ENCODE results near the gene WWC1.

Gene WWC1

DNA sequence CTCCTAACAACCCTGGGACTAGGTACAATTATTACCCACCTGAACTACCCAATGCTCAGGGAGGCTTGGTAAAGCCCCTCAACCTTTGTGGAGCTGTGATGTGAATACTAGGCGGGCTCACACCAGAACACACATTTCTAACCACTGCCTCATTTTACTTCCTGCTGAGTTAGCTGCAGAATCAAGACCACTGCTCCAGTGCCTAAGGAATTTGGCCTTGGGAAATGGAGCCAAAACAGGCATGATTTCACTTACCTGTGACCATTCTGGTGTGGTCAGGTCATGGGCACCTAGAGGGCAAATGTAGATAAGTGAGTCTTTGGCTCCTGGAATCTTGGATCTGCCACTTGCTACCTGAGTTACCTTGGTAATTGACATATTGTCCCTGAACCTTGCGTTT is 5.2 kb downstream of the WWC1 start:
- H3K36me3 ChIP-seq (ENCODE audit: control insufficient read depth in 1 of 2, insufficient read depth in 2 of 2, low read depth in 1 of 2, low read length in 2 of 2) = no peaks in the 10 kb centered on the region
- H3K79me1 ChIP-seq (replicated peaks; ENCODE audit: low read length, poor library complexity, severe bottlenecking) = peaks cover 4% of the 10 kb centered on the region
- no peak overlapping the region for H2AK5ac ChIP-seq (ENCODE audit: low read length, severe bottlenecking)
- no peak overlapping the region for H4K91ac ChIP-seq (ENCODE audit: low read length)
- no peak overlapping the region for H4K8ac ChIP-seq (ENCODE audit: low read length)
- H3K4me1 ChIP-seq (ENCODE audit: control insufficient read depth, insufficient read depth, low read depth, low read length) = peaks cover 19% of the 10 kb centered on the region
- no peak overlapping the region for H2BK12ac ChIP-seq (ENCODE audit: low read length in 2 of 2)
- no peak overlapping the region for H3K9ac ChIP-seq (ENCODE audit: low read length)
- H3K23ac ChIP-seq (ENCODE audit: low read length in 2 of 2) = no peak overlapping the region
- H3K27me3 ChIP-seq (ENCODE audit: control insufficient read depth in 1 of 2, insufficient read depth in 1 of 2, low read length in 2 of 2) = peaks cover 0 to 4% of the 10 kb centered on the region in 2 experiments
- H2BK5ac ChIP-seq (ENCODE audit: low read depth, low read length, poor library complexity, severe bottlenecking) = no peak overlapping the region
- H3K9me3 ChIP-seq (ENCODE audit: control insufficient read depth, low read length) = no peaks in the 10 kb centered on the region
- 100% methylated on average over 2 of the region's 2 CpGs for WGBS
- H3K4ac ChIP-seq (ENCODE audit: low read depth in 1 of 2, low read length in 2 of 2) = no peak overlapping the region
- H2BK15ac ChIP-seq (ENCODE audit: low read depth, poor library complexity, severe bottlenecking) = no peak overlapping the region
- no peak overlapping the region for H3K4me3 ChIP-seq (ENCODE audit: insufficient read depth in 1 of 2, low read depth in 1 of 2, low read length in 2 of 2)
- H3K14ac ChIP-seq (ENCODE audit: low read length in 2 of 2) = no peak overlapping the region
- H2BK120ac ChIP-seq (ENCODE audit: low read depth, low read length) = no peak overlapping the region
- no peak overlapping the region for H3K18ac ChIP-seq (ENCODE audit: low read depth in 1 of 2, low read length in 2 of 2)
- no peak overlapping the region for H3K4me2 ChIP-seq (ENCODE audit: low read length, poor library complexity, severe bottlenecking)
- H3K27ac ChIP-seq (ENCODE audit: low read length, poor library complexity, severe bottlenecking) = no peak overlapping the region
- no peak overlapping the region for H2AFZ ChIP-seq (ENCODE audit: low read depth, low read length)
- DNase-seq = no peak

DNA sequence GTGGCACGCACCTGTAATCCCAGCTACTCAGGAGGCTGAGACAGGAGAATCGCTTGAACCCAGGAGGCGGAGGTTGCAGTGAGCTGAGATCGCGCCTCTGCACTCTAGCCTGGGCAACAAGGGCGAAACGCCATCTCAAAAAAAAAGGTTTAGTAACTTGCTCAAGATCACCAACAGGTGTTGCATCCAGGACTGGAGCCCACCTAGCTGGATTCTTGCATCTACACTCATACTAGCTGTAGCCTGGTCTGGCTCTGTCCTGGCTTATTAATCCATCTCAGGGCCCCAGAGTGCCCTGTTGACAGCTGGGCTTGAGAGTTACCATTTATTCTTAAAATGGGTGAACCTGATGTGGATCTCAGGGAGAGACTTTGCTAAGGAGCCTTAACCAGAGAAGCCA is 7.5 kb downstream of the WWC1 start:
- H3K4me2 ChIP-seq (ENCODE audit: low read length, poor library complexity, severe bottlenecking) = no peak overlapping the region
- WGBS = 97% methylated on average over 7 of the region's 7 CpGs

DNA sequence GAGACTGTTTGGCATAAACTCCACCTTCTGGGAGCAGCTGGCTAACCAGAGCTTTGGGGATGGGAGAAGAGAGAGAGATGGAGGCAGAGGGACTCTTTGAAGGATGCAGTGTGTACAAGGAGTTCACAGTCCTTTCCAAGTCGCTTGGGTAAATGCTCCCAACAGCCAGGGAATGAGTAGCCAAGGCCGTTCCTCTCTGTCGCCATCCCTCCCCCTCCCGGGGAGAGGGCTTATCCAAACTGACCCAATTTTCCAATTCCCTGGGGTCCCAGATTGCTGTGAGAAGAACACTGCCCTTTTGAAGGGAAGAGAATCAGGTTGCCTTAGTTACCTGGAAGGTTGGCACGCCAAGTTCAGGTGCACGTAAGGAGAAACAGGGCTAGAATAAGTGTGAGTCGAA is 7.9 kb downstream of the WWC1 start:
- Histone ChIP-seq H2BK120ac (ENCODE audit: low read depth, low read length) (no peak overlapping the region), H3K9ac (ENCODE audit: low read length) (no peak overlapping the region), H2BK5ac (ENCODE audit: low read depth, low read length, poor library complexity, severe bottlenecking) (no peak overlapping the region), H3K14ac (ENCODE audit: low read length in 2 of 2) (no peak overlapping the region), H2BK15ac (ENCODE audit: low read depth, poor library complexity, severe bottlenecking) (no peak overlapping the region), H2AK5ac (ENCODE audit: low read length, severe bottlenecking) (no peak overlapping the region), H3K18ac (ENCODE audit: low read depth in 1 of 2, low read length in 2 of 2) (no peak overlapping the region), H3K23ac (ENCODE audit: low read length in 2 of 2) (no peak overlapping the region), H2BK12ac (ENCODE audit: low read length in 2 of 2) (no peak overlapping the region), H3K27ac (ENCODE audit: low read length, poor library complexity, severe bottlenecking) (no peak overlapping the region), H3K4me3 (ENCODE audit: insufficient read depth in 1 of 2, low read depth in 1 of 2, low read length in 2 of 2) (no peak overlapping the region), H4K8ac (ENCODE audit: low read length) (no peak overlapping the region), H3K4me1 (ENCODE audit: control insufficient read depth, insufficient read depth, low read depth, low read length) (peaks cover 20% of the 10 kb centered on the region), H3K36me3 (ENCODE audit: control insufficient read depth in 1 of 2, insufficient read depth in 2 of 2, low read depth in 1 of 2, low read length in 2 of 2) (no peaks in the 10 kb centered on the region), H4K91ac (ENCODE audit: low read length) (no peak overlapping the region), H3K4ac (ENCODE audit: low read depth in 1 of 2, low read length in 2 of 2) (no peak overlapping the region), H3K9me3 (ENCODE audit: control insufficient read depth, low read length) (no peaks in the 10 kb centered on the region), H2AFZ (ENCODE audit: low read depth, low read length) (no peak overlapping the region), H3K27me3 (ENCODE audit: control insufficient read depth in 1 of 2, insufficient read depth in 1 of 2, low read length in 2 of 2) (no peaks in the 10 kb centered on the region), H3K4me2 (ENCODE audit: low read length, poor library complexity, severe bottlenecking) (no peak overlapping the region), H3K79me1 (replicated peaks; ENCODE audit: low read length, poor library complexity, severe bottlenecking) (peaks cover 7% of the 10 kb centered on the region)
- 89% methylated on average over 7 of the region's 7 CpGs for WGBS
- DNase-seq = no peak

More for the DNA sequence above, 7.5 kb downstream of the WWC1 start:
- Histone ChIP-seq H2AK5ac (ENCODE audit: low read length, severe bottlenecking) (no peak overlapping the region), H2BK120ac (ENCODE audit: low read depth, low read length) (no peak overlapping the region), H2BK12ac (ENCODE audit: low read length in 2 of 2) (no peak overlapping the region), H4K91ac (ENCODE audit: low read length) (no peak overlapping the region), H2AFZ (ENCODE audit: low read depth, low read length) (no peak overlapping the region), H3K36me3 (ENCODE audit: control insufficient read depth in 1 of 2, insufficient read depth in 2 of 2, low read depth in 1 of 2, low read length in 2 of 2) (no peaks in the 10 kb centered on the region), H3K9ac (ENCODE audit: low read length) (no peak overlapping the region), H3K14ac (ENCODE audit: low read length in 2 of 2) (no peak overlapping the region), H3K23ac (ENCODE audit: low read length in 2 of 2) (no peak overlapping the region), H3K79me1 (replicated peaks; ENCODE audit: low read length, poor library complexity, severe bottlenecking) (peaks cover 7% of the 10 kb centered on the region), H3K18ac (ENCODE audit: low read depth in 1 of 2, low read length in 2 of 2) (no peak overlapping the region), H3K4ac (ENCODE audit: low read depth in 1 of 2, low read length in 2 of 2) (no peak overlapping the region), H3K27ac (ENCODE audit: low read length, poor library complexity, severe bottlenecking) (no peak overlapping the region), H3K9me3 (ENCODE audit: control insufficient read depth, low read length) (no peaks in the 10 kb centered on the region), H3K4me3 (ENCODE audit: insufficient read depth in 1 of 2, low read depth in 1 of 2, low read length in 2 of 2) (no peak overlapping the region), H2BK15ac (ENCODE audit: low read depth, poor library complexity, severe bottlenecking) (no peak overlapping the region), H3K27me3 (ENCODE audit: control insufficient read depth in 1 of 2, insufficient read depth in 1 of 2, low read length in 2 of 2) (peaks cover 0 to 1% of the 10 kb centered on the region in 2 experiments), H2BK5ac (ENCODE audit: low read depth, low read length, poor library complexity, severe bottlenecking) (no peak overlapping the region), H4K8ac (ENCODE audit: low read length) (no peak overlapping the region), H3K4me1 (ENCODE audit: control insufficient read depth, insufficient read depth, low read depth, low read length) (peaks cover 20% of the 10 kb centered on the region)
- no peak for DNase-seq

DNA sequence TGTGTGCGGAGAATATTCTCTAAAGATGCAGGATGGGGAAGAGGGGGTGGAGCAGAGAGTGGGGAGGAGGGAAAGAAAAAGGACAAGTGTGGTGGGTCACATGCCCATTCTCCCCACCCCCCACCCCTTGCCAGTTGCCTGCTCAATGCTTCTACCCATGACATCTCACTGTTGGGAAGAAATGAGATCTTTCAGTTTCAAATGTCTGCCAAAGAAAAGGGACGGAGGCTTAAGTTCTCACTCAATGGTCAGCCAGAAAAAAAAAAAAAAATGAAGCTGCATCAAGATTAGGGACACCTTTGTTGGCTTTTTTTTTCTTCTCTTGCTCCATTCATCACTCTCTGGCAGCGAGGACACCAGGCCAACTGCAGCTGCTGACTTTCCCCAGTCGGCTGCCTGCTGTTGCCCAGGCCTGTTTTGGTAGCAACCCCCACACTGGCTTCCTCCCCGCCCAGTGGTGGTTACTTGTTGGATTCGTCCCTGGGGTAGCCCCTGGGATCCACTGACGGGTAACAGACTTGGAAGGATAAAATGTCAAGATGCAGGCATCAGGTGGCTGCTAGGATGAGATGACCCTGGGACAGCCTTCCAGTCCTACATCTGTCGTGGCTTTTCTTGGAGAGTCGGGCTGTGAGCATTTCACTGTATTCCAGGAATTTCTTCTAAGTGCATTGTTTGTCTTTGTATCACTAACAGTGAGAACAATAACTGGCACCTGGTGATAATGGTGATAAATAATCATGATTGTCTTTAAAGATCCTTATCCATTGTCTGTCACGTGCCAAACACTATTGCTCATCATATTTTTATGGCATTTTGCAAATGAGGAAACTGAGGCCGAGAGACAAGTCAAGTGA is 9.1 kb downstream of the WWC1 start:
- 61% methylated on average over 9 of the region's 11 CpGs for WGBS
- H3K9me3 ChIP-seq (ENCODE audit: control insufficient read depth, low read length) = no peaks in the 10 kb centered on the region
- H2BK5ac ChIP-seq (ENCODE audit: low read depth, low read length, poor library complexity, severe bottlenecking) = no peak overlapping the region
- H2BK12ac ChIP-seq (ENCODE audit: low read length in 2 of 2) = no peak overlapping the region
- H2AK5ac ChIP-seq (ENCODE audit: low read length, severe bottlenecking) = no peak overlapping the region
- no peak overlapping the region for H3K18ac ChIP-seq (ENCODE audit: low read depth in 1 of 2, low read length in 2 of 2)
- H3K14ac ChIP-seq (ENCODE audit: low read length in 2 of 2) = no peak overlapping the region
- no peak overlapping the region for H2AFZ ChIP-seq (ENCODE audit: low read depth, low read length)
- peaks cover 19% of the 10 kb centered on the region for H3K4me1 ChIP-seq (ENCODE audit: control insufficient read depth, insufficient read depth, low read depth, low read length)
- no peak overlapping the region for H4K8ac ChIP-seq (ENCODE audit: low read length)
- no peaks in the 10 kb centered on the region for H3K36me3 ChIP-seq (ENCODE audit: control insufficient read depth in 1 of 2, insufficient read depth in 2 of 2, low read depth in 1 of 2, low read length in 2 of 2)
- H3K4me3 ChIP-seq (ENCODE audit: insufficient read depth in 1 of 2, low read depth in 1 of 2, low read length in 2 of 2) = no peak overlapping the region
- H3K27ac ChIP-seq (ENCODE audit: low read length, poor library complexity, severe bottlenecking) = no peak overlapping the region
- no peak overlapping the region for H3K9ac ChIP-seq (ENCODE audit: low read length)
- H3K4ac ChIP-seq (ENCODE audit: low read depth in 1 of 2, low read length in 2 of 2) = no peak overlapping the region
- no peak overlapping the region for H2BK120ac ChIP-seq (ENCODE audit: low read depth, low read length)
- no peak overlapping the region for H3K23ac ChIP-seq (ENCODE audit: low read length in 2 of 2)
- no peak overlapping the region for H3K4me2 ChIP-seq (ENCODE audit: low read length, poor library complexity, severe bottlenecking)
- no peak overlapping the region for H2BK15ac ChIP-seq (ENCODE audit: low read depth, poor library complexity, severe bottlenecking)
- H3K79me1 ChIP-seq (replicated peaks; ENCODE audit: low read length, poor library complexity, severe bottlenecking) = peaks cover 7% of the 10 kb centered on the region
- H3K27me3 ChIP-seq (ENCODE audit: control insufficient read depth in 1 of 2, insufficient read depth in 1 of 2, low read length in 2 of 2) = no peaks in the 10 kb centered on the region
- no peak overlapping the region for H4K91ac ChIP-seq (ENCODE audit: low read length)
- no peak for DNase-seq

Measured in mesenchymal stem cell (in vitro differentiated cells and primary cell).